ENCODE measurements around the gene IGFL4. TPM values are rescaled to one million over a fixed set of nuclear protein-coding genes. Genes with fewer than 3 reads are reported as not detected.

The IGFL4 gene
- polyA plus RNA-seq, 3 donors: not detected

DNA sequence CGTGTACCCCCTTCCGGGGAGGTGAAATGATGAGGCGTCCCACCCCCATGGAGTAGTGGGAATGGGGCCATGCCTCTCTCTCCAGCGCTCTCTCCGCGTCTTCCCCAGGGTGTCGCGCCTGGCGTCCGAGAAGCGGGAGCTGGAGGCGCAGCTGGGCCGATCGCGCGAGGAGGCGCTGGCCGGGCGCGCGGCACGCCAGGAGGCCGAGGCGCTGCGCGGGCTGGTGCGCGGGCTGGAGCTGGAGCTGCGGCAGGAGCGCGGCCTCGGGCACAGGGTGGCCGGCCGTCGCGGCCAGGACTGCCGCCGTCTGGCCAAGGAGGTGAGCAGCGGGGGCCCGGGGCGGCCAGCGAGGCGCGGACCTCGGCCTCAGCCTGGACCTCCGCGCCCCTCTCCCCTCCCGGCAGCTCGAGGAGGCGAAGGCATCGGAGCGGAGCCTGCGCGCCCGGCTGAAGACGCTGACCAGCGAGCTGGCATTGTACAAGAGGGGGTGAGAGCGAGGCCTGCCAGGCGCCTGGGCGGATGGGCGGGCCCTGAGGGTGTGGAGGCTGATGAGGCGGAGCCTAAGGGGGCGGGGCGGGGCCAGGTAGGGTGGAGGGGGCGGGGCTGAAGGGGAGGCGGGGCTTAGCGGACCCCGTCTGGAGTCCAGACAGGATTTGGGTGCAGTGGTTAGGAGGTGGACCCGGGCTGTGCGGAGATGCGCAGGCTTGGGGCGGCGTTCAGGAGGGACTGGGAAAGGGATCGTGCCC, 25.7 kb downstream of the IGFL4 start:
- H3K27ac ChIP-seq (ENCODE audit: low read depth in 1 of 2, low read length in 2 of 2): no peak overlapping the region
- intact Hi-C loops (cut with micrococcal nuclease): loop anchor here in 1 of 2 donors (10.0 kb wide), 1 partner anchor 180 kb away; no protein-coding TSS in a partner anchor

DNA sequence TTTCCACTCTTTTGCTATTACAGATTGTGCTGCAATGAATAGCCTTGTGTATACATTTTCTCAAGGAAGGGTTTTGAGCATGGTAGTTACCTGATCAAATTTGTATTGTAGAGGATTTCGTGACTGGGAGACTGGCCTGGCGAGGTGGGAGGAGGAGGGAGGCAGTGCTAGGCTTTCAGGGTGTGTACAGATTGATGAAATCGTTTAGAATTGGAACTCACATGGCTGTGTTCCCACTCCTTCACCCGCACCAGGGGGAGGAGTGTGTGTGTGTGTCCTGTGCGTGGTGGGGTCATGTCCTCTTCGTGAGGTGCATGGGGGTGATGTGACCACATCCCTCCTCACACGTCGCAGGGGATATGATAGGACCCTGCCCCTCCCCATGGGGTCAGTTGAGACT, 26.3 kb downstream of the IGFL4 start:
- no peak for DNase-seq
- no peak overlapping the region for H3K9ac ChIP-seq (ENCODE audit: insufficient read depth, low read length, poor library complexity, severe bottlenecking)
- H3K27me3 ChIP-seq (ENCODE audit: control insufficient read depth in 2 of 2, insufficient read depth in 2 of 2, low read length in 2 of 2): peaks cover 16 to 32% of the 10 kb centered on the region in 2 donors
- H3K36me3 Mint-ChIP-seq: peaks cover 33 to 46% of the 10 kb centered on the region in 2 donors
- H3K9me3 Mint-ChIP-seq: peaks cover 0 to 13% (median 9%) of the 10 kb centered on the region in 7 donors
- H3K79me2 ChIP-seq (ENCODE audit: insufficient read depth, low read length): no peaks in the 10 kb centered on the region
- H3K4me3 Mint-ChIP-seq: peak overlapping the region; percentile 51 to 88
- peaks cover 0 to 8% of the 10 kb centered on the region in 2 donors for H3K36me3 ChIP-seq (replicated peaks in 1 of 2; ENCODE audit: control insufficient read depth in 1 of 2, insufficient read depth in 2 of 2, low read length in 2 of 2)
- peaks cover 18 to 29% of the 10 kb centered on the region in 2 donors for H3K4me1 ChIP-seq (ENCODE audit: control insufficient read depth in 1 of 2, insufficient read depth in 2 of 2, low read length in 2 of 2)
- 92% methylated on average over 2 of the region's 8 CpGs for WGBS (ENCODE audit: insufficient coverage)
- H3K4me1 Mint-ChIP-seq: peaks cover 19% of the 10 kb centered on the region
- H3K27ac ChIP-seq (ENCODE audit: low read depth in 1 of 2, low read length in 2 of 2): no peak overlapping the region
- intact Hi-C loops (cut with micrococcal nuclease): loop anchor here in 1 of 2 donors (10.0 kb wide), 1 partner anchor 180 kb away; no protein-coding TSS in a partner anchor
- H3K4me3 ChIP-seq (replicated peaks in 1 of 3; ENCODE audit: low read depth in 2 of 3, low read length in 3 of 3): peak overlapping the region in 1 of 3 experiments; percentile 92
- H3K27ac Mint-ChIP-seq: no peak overlapping the region
- H2AFZ ChIP-seq (ENCODE audit: insufficient read depth, low read depth, low read length, poor library complexity, severe bottlenecking): no peak overlapping the region
- TF ChIP-seq, protein P1, sequence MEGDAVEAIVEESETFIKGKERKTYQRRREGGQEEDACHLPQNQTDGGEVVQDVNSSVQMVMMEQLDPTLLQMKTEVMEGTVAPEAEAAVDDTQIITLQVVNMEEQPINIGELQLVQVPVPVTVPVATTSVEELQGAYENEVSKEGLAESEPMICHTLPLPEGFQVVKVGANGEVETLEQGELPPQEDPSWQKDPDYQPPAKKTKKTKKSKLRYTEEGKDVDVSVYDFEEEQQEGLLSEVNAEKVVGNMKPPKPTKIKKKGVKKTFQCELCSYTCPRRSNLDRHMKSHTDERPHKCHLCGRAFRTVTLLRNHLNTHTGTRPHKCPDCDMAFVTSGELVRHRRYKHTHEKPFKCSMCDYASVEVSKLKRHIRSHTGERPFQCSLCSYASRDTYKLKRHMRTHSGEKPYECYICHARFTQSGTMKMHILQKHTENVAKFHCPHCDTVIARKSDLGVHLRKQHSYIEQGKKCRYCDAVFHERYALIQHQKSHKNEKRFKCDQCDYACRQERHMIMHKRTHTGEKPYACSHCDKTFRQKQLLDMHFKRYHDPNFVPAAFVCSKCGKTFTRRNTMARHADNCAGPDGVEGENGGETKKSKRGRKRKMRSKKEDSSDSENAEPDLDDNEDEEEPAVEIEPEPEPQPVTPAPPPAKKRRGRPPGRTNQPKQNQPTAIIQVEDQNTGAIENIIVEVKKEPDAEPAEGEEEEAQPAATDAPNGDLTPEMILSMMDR (IDR thresholded peaks at IDR 0.05): no peak
- H3K9me3 ChIP-seq (replicated peaks in 1 of 2; ENCODE audit: control insufficient read depth in 1 of 2, insufficient read depth in 1 of 2, low read length in 2 of 2): peaks cover 0 to 6% of the 10 kb centered on the region in 2 donors
- H3K4me2 ChIP-seq (replicated peaks; ENCODE audit: extremely low read depth, low read length, poor library complexity, severe bottlenecking): peak overlapping the region; percentile 100
- H4K20me1 ChIP-seq (ENCODE audit: insufficient read depth, low read length): peaks cover 30% of the 10 kb centered on the region
- peaks cover 30 to 45% (median 36%) of the 10 kb centered on the region in 3 donors for H3K27me3 Mint-ChIP-seq (ENCODE audit: low read depth in 3 of 3)

More for the DNA sequence above, 25.7 kb downstream of the IGFL4 start:
- peaks cover 16 to 32% of the 10 kb centered on the region in 2 donors for H3K27me3 ChIP-seq (ENCODE audit: control insufficient read depth in 2 of 2, insufficient read depth in 2 of 2, low read length in 2 of 2)
- peaks cover 0 to 8% of the 10 kb centered on the region in 2 donors for H3K36me3 ChIP-seq (replicated peaks in 1 of 2; ENCODE audit: control insufficient read depth in 1 of 2, insufficient read depth in 2 of 2, low read length in 2 of 2)
- Mint-ChIP-seq H3K4me1 (peaks cover 19% of the 10 kb centered on the region), H3K36me3 (peaks cover 33 to 50% of the 10 kb centered on the region in 2 donors), H3K4me3 (peak overlapping the region; percentile 71 to 89), H3K27me3 (ENCODE audit: low read depth in 3 of 3) (peaks cover 30 to 47% (median 36%) of the 10 kb centered on the region in 3 donors), H3K27ac (peak overlapping the region in 1 of 7 donors; percentile 49), H3K9me3 (peaks cover 0 to 13% (median 9%) of the 10 kb centered on the region in 7 donors)
- peak overlapping the region in 1 of 3 experiments; percentile 92 for H3K4me3 ChIP-seq (replicated peaks in 1 of 3; ENCODE audit: low read depth in 2 of 3, low read length in 3 of 3)
- TF ChIP-seq, protein P1 (IDR thresholded peaks at IDR 0.05): no peak
- peaks cover 0 to 6% of the 10 kb centered on the region in 2 donors for H3K9me3 ChIP-seq (replicated peaks in 1 of 2; ENCODE audit: control insufficient read depth in 1 of 2, insufficient read depth in 1 of 2, low read length in 2 of 2)
- peaks cover 27% of the 10 kb centered on the region for H4K20me1 ChIP-seq (ENCODE audit: insufficient read depth, low read length)
- WGBS (ENCODE audit: insufficient coverage): 8% methylated on average over 57 of the region's 74 CpGs
- H3K79me2 ChIP-seq (ENCODE audit: insufficient read depth, low read length): no peaks in the 10 kb centered on the region
- peaks cover 18 to 29% of the 10 kb centered on the region in 2 donors for H3K4me1 ChIP-seq (ENCODE audit: control insufficient read depth in 1 of 2, insufficient read depth in 2 of 2, low read length in 2 of 2)
- peak; percentile 13 to 31 (median 20) for DNase-seq
- H2AFZ ChIP-seq (ENCODE audit: insufficient read depth, low read depth, low read length, poor library complexity, severe bottlenecking): no peak overlapping the region
- H3K4me2 ChIP-seq (replicated peaks; ENCODE audit: extremely low read depth, low read length, poor library complexity, severe bottlenecking): peak overlapping the region; percentile 100
- no peak overlapping the region for H3K9ac ChIP-seq (ENCODE audit: insufficient read depth, low read length, poor library complexity, severe bottlenecking)
